GM12874 (cell line): ENCODE measurements around the gene STRA6.

Experiments used
- TF ChIP-seq, protein P1 (sequence below): IDR thresholded peaks from 2 replicates; pipeline ENCODE4 v1.5.1; 2011; ENCODE audit warnings: low read depth, mild to moderate bottlenecking, control low read depth, low read length, moderate library complexity; ENCODE audit not compliant: insufficient read depth

Gene STRA6

DNA sequence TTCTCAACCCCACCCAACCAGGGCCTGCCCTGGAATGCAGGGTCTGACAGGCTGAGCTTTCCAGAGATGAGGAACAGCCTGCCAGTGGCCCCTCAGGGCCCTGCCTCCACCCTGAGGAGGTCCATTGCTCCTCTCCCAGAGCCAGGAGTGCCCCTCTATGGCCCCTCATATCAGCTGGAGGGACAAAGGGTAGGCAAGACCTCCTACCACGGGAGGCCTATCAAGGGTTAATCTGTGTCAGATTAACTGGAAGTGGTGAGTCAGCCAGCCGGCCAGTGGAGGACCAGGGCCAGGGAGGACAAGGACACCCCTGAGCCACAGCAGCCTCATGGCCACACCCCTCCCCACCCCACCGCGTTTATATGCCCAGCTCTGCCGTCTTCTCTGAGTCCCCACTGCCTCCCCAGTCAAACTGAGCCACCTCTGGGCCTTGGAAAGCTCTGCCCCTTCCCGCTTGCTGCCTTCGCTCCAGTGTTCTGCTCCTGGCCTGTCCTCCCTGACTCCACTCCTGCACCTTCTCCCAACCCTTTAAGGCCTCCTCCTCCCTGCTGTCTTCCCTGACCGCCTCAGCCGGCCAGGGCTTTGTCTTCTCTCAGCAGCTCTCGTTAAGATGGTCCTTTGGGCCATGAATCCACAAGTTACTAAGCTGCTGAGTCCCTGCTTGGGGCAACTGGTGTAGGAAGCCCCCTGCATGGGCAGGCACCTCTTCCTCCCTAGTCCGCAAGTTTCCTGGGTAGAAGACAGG, 40.0 kb upstream of the STRA6 start:
- TF ChIP-seq, protein P1, sequence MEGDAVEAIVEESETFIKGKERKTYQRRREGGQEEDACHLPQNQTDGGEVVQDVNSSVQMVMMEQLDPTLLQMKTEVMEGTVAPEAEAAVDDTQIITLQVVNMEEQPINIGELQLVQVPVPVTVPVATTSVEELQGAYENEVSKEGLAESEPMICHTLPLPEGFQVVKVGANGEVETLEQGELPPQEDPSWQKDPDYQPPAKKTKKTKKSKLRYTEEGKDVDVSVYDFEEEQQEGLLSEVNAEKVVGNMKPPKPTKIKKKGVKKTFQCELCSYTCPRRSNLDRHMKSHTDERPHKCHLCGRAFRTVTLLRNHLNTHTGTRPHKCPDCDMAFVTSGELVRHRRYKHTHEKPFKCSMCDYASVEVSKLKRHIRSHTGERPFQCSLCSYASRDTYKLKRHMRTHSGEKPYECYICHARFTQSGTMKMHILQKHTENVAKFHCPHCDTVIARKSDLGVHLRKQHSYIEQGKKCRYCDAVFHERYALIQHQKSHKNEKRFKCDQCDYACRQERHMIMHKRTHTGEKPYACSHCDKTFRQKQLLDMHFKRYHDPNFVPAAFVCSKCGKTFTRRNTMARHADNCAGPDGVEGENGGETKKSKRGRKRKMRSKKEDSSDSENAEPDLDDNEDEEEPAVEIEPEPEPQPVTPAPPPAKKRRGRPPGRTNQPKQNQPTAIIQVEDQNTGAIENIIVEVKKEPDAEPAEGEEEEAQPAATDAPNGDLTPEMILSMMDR: no peak

DNA sequence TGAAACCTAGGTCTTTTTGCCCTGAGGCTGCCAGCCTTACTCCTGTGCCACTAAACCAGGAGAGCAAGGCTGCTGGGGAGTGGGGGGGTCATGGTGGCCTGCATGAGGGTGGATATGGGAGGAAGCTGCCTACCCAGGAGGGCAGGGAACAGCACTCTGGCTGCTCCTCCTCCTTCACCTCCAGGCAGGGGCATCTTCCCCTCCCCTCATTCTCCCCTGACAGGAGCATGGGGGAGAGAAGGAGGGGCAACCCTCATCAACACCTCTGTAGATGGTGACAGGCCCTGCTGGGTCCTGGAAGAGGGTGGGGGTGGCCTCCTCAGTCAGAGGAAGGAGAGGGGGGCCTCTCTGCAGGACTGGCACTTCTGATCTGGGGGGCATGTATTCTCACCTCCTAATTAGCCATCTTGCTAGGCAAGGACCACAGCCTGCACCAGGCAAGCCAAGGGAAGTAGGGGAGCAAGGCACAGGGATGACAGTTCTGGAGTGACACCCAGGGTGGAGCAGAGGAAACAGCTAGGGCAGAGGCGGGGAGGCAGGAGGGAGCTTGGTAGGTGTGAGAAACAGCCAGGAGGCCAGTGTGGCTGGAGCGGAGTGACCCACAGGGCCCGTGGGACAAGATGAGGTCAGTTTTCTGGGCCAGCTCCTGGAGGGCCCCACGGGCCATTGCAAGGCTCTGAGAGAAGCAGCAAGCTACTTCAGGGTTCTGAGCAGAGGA, 38.5 kb upstream of the STRA6 start:
- TF ChIP-seq, protein P1: no peak

DNA sequence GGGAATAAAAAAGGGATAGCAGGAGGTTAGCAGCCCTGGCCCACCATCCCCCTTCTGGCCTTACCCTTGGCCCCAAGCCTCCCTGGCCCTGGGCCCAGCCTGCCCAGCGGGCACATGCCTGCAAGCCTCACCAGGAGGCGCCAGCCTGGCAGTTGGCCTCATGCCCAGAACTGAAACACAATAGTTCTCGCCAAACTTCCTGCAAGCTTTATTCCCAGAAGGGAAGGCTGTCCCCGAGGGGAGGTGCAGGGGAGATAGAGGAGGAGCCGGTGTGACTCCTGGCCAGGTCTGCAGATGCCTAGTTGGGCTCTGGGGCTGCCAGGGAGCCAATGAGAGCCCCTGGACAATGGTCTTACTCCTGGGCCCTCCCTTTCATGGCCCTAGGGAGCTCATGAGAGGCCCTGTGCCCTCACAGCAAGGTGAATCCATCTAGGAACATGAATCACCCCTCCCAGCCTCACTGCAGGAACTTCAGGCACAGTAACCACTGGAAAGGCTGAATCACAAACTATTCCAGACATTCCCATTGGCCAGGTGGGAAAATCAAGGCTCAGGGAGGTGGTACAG, 37.5 kb upstream of the STRA6 start:
- TF ChIP-seq, protein P1: no peak

DNA sequence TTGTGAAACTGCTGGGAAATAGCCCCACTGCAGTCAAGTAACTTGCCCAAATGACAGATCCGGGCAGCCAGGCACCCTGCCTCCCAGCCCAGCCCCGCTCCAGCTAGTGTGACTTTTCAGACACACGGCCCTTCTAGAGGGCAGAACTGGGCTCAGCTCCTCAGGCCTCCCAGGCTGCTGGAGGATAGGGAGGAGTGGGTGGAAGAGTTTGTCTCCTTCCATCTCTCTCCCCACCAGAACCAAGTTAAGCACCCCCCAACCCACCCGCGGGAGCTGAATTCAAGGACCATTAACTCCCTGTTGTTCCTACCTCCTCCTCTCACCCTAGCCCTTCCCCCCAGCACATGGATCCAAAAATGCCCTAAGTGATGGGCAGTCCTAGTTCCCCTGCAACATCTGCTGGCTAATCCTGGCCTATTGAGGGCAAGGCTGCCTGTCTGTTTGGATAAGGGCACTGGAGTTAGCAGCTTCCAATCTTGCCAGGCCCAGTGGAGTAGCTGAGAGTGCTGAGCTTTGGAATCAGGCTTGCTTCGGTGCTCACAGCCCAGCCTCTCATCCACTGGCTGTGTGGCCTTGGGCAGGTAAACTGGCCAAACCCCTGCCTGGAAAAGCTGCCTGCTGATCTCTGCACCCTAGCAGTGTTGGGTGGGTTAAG, 36.6 kb upstream of the STRA6 start:
- TF ChIP-seq, protein P1: no peak

DNA sequence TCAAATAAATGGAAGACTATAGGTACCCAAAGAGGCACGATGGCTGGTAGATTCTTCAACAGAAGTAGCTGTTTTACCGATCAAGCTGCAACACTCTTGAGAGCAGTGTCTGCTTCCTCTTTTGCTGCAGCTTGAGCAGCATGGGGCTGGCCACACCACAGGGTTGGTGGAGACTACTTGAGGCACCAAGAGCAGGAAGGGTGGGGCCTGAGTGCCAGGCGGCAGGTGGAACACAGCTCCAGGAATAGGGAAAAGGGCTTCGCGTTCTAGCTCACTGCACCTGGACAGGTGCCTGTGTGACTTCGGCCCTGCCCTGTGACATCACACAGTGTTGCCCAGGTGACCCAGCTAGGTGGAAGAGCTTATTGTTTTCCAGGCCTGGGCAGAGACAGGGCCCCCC, 33.4 kb upstream of the STRA6 start, which contains the start of gene CCDC33:
Gene CCDC33, plus strand, starts transcription at position 365 of the 400 bp plus-strand sequence. CDS start 394 bp downstream, outside the sequence.
- TF ChIP-seq, protein P1: no peak

DNA sequence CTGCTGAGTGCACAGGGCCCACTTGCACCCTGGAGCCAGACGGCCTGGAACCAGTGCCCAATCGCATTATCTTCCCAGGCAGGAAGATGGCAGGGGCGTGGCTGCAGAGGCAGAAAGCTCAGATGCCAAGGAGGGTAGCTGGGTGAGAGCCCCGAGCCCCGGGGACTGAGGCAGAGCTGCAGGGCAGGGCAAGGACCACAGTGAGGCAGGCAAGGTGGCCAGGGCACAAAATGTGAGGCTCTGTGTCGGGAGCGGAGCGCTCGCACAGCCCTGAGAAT, 31.9 kb upstream of the STRA6 start:
- TF ChIP-seq, protein P1: no peak
